Esophagus muscularis mucosa (tissue), 4 donors: ENCODE results near the gene LINC00632. TPM values are rescaled to one million over a fixed set of nuclear protein-coding genes. Genes with fewer than 3 reads are reported as not detected.

Experiments used
- DNase-seq: peaks from one replicate; pipeline ENCODE4 v3.0.0-alpha.2; 2017; ENCODE audit errors: extremely low spot score
- H3K27ac ChIP-seq, 4 donors: fragments of 200-600 bp; sonication (generic); replicated peaks in 1 of 4; 1 replicate in 3 of 4; 2 replicates in 1 of 4; pipeline ENCODE4 v1.5.1; 2016 to 2019; ENCODE audit warnings: mild to moderate bottlenecking in 1 of 4
- H3K27me3 ChIP-seq, 4 donors: fragments of 200-600 bp; sonication (generic); one replicate each; pipeline versions ENCODE4 v1.5.1 to v1.6.0; 2016 to 2019
- H3K36me3 ChIP-seq, 4 donors: fragments of 200-600 bp; sonication (generic); one replicate each; pipeline ENCODE4 v1.5.1; 2016 to 2019
- H3K4me1 ChIP-seq, 4 donors: fragments of 200-600 bp; sonication (generic); one replicate each; pipeline ENCODE4 v1.5.1; 2016 to 2019
- H3K4me3 ChIP-seq, 4 donors: fragments of 200-600 bp; sonication (generic); 1 replicate in 2 of 4; 2 replicates in 2 of 4; pipeline ENCODE4 v1.5.1; 2016 to 2019; ENCODE audit warnings: mild to moderate bottlenecking in 4 of 4, moderate library complexity in 1 of 4
- H3K9me3 ChIP-seq, 4 donors: fragments of 200-600 bp; sonication (generic); 1 replicate in 3 of 4; 2 replicates in 1 of 4; pipeline ENCODE4 v1.5.1; 2016 to 2019
- EP300 ChIP-seq: sonication (generic); formaldehyde crosslinking; IDR thresholded peaks from one replicate; pipeline ENCODE4 v1.6.1; 2017; ENCODE audit warnings: antibody characterized with exemption
- POLR2A ChIP-seq: fragments of 450-650 bp; IDR thresholded peaks from one replicate; pipeline ENCODE4 v1.6.1; 2017; ENCODE audit warnings: antibody characterized with exemption, moderate library complexity, mild to moderate bottlenecking, low read depth
- POLR2AphosphoS5 ChIP-seq, 2 donors: sonication (generic); formaldehyde crosslinking; IDR thresholded peaks; one replicate each; pipeline ENCODE4 v1.6.1; 2017; ENCODE audit warnings: antibody characterized with exemption in 2 of 2
- WGBS: methylation state at CpG from one replicate; pipeline ENCODE4 v1.1.5; 2018; 5-methylcytosine and 5-hydroxymethylcytosine counted together
- intact Hi-C: fragments of 100-400 bp; cut with DNase I; formaldehyde crosslinking; loops from one replicate; pipeline ENCODE4 v1.15.1; 2023
- total RNA-seq, 4 donors: library from RNA; depleted of rRNA; stranded (reverse); fragments of >200 nt; gene quantifications; one replicate each; pipeline versions ENCODE4 v1.1.0 to v1.2.1, GENCODE V29; 2016
- TF ChIP-seq, protein P1 (sequence below), 3 experiments: fragments of 200-600 bp in 2 of 3; fragments of 450-650 bp in 1 of 3; sonication (generic) in 2 of 3; IDR thresholded peaks; one replicate each; pipeline ENCODE4 v1.5.1; 2017 to 2019; ENCODE audit warnings: antibody characterized with exemption in 3 of 3, mild to moderate bottlenecking in 2 of 3, moderate library complexity in 1 of 3

LINC00632 gene
- total RNA-seq, 4 donors from 2014 or later = 11.4 to 22.8 (median 14.9) TPM

DNA sequence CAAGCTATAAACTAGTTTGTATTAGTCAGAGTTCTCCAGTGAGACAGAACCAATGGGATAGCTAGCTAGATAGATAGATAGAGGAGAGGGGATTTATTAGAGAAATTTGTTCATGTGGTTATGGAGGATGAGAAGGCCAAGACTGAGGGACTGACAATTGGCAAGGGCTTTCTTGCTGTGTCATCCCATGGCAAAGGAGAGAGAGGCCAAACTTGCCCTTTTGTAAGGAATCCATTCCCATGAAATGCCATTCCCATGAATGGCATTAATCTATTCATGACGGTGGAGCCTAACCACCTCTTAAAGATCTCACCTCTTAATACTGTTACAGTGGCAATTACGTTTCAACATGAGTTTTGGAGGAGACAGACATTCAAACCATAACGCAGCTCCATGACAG is 58.1 kb downstream of the LINC00632 start:
- peaks cover 0 to 14% (median 7%) of the 10 kb centered on the region in 4 donors for H3K4me1 ChIP-seq
- no peaks in the 10 kb centered on the region for H3K36me3 ChIP-seq
- no peaks in the 10 kb centered on the region for H3K9me3 ChIP-seq
- intact Hi-C loops = no loop called here
- DNase-seq = no peak
- TF ChIP-seq POLR2A (no peak), EP300 (no peak), POLR2AphosphoS5 (IDR thresholded peaks at IDR 0.05) (no peak)
- TF ChIP-seq, protein P1, sequence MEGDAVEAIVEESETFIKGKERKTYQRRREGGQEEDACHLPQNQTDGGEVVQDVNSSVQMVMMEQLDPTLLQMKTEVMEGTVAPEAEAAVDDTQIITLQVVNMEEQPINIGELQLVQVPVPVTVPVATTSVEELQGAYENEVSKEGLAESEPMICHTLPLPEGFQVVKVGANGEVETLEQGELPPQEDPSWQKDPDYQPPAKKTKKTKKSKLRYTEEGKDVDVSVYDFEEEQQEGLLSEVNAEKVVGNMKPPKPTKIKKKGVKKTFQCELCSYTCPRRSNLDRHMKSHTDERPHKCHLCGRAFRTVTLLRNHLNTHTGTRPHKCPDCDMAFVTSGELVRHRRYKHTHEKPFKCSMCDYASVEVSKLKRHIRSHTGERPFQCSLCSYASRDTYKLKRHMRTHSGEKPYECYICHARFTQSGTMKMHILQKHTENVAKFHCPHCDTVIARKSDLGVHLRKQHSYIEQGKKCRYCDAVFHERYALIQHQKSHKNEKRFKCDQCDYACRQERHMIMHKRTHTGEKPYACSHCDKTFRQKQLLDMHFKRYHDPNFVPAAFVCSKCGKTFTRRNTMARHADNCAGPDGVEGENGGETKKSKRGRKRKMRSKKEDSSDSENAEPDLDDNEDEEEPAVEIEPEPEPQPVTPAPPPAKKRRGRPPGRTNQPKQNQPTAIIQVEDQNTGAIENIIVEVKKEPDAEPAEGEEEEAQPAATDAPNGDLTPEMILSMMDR (IDR thresholded peaks at IDR 0.05) = no peak
- H3K4me3 ChIP-seq = no peak overlapping the region
- H3K27ac ChIP-seq = no peak overlapping the region
- H3K27me3 ChIP-seq = peaks cover 0 to 13% (median 6%) of the 10 kb centered on the region in 4 donors
- WGBS = 57% methylated on average over 3 of the region's 3 CpGs

DNA sequence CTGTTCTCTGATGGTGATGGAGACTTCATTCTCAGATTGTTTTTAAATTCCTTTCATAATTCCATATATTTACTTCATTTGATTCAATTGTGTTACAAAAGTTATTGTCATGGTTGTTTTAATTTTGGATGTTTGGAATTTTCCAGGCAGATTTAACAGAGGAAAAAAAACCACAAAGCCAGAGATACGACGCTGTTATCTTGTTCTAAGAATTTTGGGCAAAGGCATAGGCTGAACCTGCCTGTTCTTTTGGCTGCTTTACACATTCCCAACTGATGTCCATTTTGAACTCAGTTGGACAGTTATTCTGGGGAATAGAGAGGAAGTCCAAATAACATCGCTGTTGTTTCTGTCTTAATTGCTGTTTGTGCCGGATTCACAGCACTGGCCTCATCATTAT is 65.7 kb downstream of the LINC00632 start:
- no peaks in the 10 kb centered on the region for H3K36me3 ChIP-seq
- intact Hi-C loops = no loop called here
- TF ChIP-seq POLR2AphosphoS5 (IDR thresholded peaks at IDR 0.05) (no peak), POLR2A (no peak), EP300 (no peak)
- TF ChIP-seq, protein P1 (IDR thresholded peaks at IDR 0.05) = no peak
- H3K27me3 ChIP-seq = no peaks in the 10 kb centered on the region
- H3K27ac ChIP-seq = no peak overlapping the region
- no peak for DNase-seq
- no peak overlapping the region for H3K4me3 ChIP-seq
- H3K9me3 ChIP-seq = no peaks in the 10 kb centered on the region
- 87% methylated on average over 4 of the region's 4 CpGs for WGBS
- H3K4me1 ChIP-seq = no peaks in the 10 kb centered on the region

DNA sequence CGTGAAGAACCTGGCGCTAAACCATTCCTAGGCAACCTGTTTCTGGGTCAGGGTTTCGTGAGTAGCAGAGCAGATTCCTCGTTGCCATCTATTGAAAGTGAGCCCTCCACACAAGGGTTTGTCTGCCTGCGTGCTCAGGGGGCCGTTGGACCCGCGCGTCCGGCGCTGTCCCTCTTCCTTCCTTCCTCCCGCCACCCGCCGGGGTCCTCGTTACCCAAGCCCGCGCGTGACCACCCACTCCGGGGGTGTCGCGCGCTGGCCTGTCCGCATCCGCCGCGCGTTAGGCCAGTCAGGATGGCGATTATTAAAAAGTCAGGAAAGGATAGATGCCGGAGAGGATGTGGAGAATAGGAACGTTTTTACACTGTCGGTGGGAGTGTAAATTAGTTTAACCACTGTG is 66.8 kb downstream of the LINC00632 start:
- no peak overlapping the region for H3K4me3 ChIP-seq
- WGBS = 89% methylated on average over 31 of the region's 31 CpGs
- no peak for DNase-seq
- H3K4me1 ChIP-seq = no peaks in the 10 kb centered on the region
- TF ChIP-seq POLR2AphosphoS5 (IDR thresholded peaks at IDR 0.05) (no peak), POLR2A (no peak), EP300 (no peak)
- TF ChIP-seq, protein P1 (IDR thresholded peaks at IDR 0.05) = no peak
- no peaks in the 10 kb centered on the region for H3K9me3 ChIP-seq
- H3K27ac ChIP-seq = no peak overlapping the region
- intact Hi-C loops = no loop called here
- no peaks in the 10 kb centered on the region for H3K36me3 ChIP-seq
- no peaks in the 10 kb centered on the region for H3K27me3 ChIP-seq

DNA sequence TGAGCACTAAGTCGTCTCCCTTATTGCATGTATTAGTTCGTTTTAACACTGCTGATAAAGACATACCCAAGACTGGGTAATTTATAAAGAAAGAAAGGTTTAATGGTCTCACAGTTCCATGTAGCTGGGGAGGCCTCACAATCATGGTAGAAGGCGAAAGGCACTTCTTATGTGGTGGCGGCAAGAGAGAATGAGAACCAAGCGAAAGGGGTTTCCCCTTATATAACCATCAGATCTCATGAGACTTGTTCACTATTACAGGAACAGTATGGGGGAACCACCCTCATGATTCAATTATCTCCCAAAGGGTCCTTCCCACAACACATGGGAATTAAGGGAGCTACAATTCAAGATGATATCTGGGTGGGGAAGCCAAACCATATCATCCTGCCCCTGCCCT is 85.1 kb downstream of the LINC00632 start:
- intact Hi-C loops = no loop called here
- Histone ChIP-seq H3K27ac (no peak overlapping the region), H3K36me3 (no peaks in the 10 kb centered on the region), H3K27me3 (no peaks in the 10 kb centered on the region), H3K4me1 (no peaks in the 10 kb centered on the region), H3K4me3 (no peak overlapping the region), H3K9me3 (no peaks in the 10 kb centered on the region)
- 60% methylated on average over 5 of the region's 5 CpGs for WGBS
- no peak for DNase-seq
- TF ChIP-seq POLR2AphosphoS5 (IDR thresholded peaks at IDR 0.05) = no peak
- TF ChIP-seq POLR2A = no peak
- TF ChIP-seq, protein P1 (IDR thresholded peaks at IDR 0.05) = no peak
- TF ChIP-seq EP300 = no peak

DNA sequence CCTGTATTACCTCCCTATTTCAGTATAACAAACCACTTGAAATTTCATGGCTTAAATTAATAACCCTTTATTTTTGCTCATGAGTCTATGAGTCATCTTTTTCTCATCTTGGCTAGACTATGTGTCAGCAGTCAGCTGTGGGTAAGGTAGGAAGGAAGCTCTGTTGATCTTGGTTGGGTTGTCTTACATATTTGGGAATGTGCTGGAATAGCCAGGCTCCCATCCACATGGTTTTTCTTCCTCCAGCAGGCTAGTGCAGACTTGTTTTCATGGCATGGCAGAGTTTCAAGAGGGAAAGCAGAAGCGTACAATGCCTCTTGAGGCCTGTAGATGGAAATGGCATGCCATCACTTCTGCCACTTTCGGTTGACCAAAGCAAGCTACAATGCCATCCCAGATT is 89.7 kb downstream of the LINC00632 start:
- TF ChIP-seq EP300 (no peak), POLR2A (no peak), POLR2AphosphoS5 (IDR thresholded peaks at IDR 0.05) (no peak)
- TF ChIP-seq, protein P1 (IDR thresholded peaks at IDR 0.05) = no peak
- Histone ChIP-seq H3K9me3 (no peaks in the 10 kb centered on the region), H3K27me3 (no peaks in the 10 kb centered on the region), H3K4me1 (no peaks in the 10 kb centered on the region), H3K27ac (no peak overlapping the region), H3K36me3 (no peaks in the 10 kb centered on the region), H3K4me3 (no peak overlapping the region)
- 71% methylated on average over 2 of the region's 2 CpGs for WGBS
- DNase-seq = no peak
- intact Hi-C loops = no loop called here
